Ovary (tissue), 9 donors: ENCODE measurements around the gene AP2B1. TPM values are rescaled to one million over a fixed set of nuclear protein-coding genes. Genes with fewer than 3 reads are reported as not detected.
"Not testable (repeated sequence)": the region's sequence is repeated elsewhere in the genome, so short reads cannot be mapped to it uniquely, and the experiment has no call there.

Experiments used
- DNase-seq, 5 donors: peaks; one replicate each; pipeline ENCODE4 v3.0.0-alpha.2; 2019 to 2020
- H3K27ac ChIP-seq, 2 donors: fragments of 200-600 bp; one replicate each; pipeline versions ENCODE4 v1.5.1 to v1.8.0; 2019 to 2022
- H3K27me3 ChIP-seq: fragments of 200-600 bp; one replicate; pipeline ENCODE4 v1.8.0; 2022
- H3K36me3 ChIP-seq: fragments of 200-600 bp; sonication (generic); one replicate; pipeline ENCODE4 v1.5.1; 2019
- H3K4me1 ChIP-seq: one replicate; pipeline ENCODE4 v1.8.1; 2013; ENCODE audit warnings: mild to moderate bottlenecking, moderate library complexity; ENCODE audit not compliant: insufficient read depth
- H3K4me3 ChIP-seq: fragments of 200-600 bp; sonication (generic); one replicate; pipeline ENCODE4 v1.5.1; 2017
- H3K9me3 ChIP-seq, 2 donors: fragments of 200-600 bp in 1 of 2; sonication (generic) in 1 of 2; one replicate each; pipeline versions ENCODE4 v1.5.1 to v1.8.1; 2013 to 2019; ENCODE audit warnings: mild to moderate bottlenecking in 1 of 2, moderate library complexity in 1 of 2
- CTCF ChIP-seq, 3 donors: fragments of 450-650 bp in 2 of 3; fragments of 200-600 bp in 1 of 3; IDR thresholded peaks; one replicate each; pipeline versions ENCODE4 v1.5.1 to v1.8.0; 2016 to 2022; ENCODE audit warnings: antibody characterized with exemption in 3 of 3, mild to moderate bottlenecking in 1 of 3
- EP300 ChIP-seq: sonication (generic); formaldehyde crosslinking; IDR thresholded peaks from one replicate; pipeline ENCODE4 v1.6.1; 2017; ENCODE audit warnings: antibody characterized with exemption
- POLR2A ChIP-seq: fragments of 450-650 bp; IDR thresholded peaks from one replicate; pipeline ENCODE4 v1.6.1; 2017; ENCODE audit warnings: antibody characterized with exemption, mild to moderate bottlenecking, moderate library complexity
- WGBS, 3 donors: extraction: QIAGEN DNeasy Blood & Tissue Kit in 1 of 3; methylation state at CpG; one replicate each; pipeline versions ENCODE4 v1.1.5 to v1.1.7; 2013 to 2017; 5-methylcytosine and 5-hydroxymethylcytosine counted together
- intact Hi-C, 4 donors: fragments of 100-400 bp; cut with DNase I; formaldehyde crosslinking; loops; one replicate each; pipeline versions ENCODE4 v1.11.0 to v1.15.1; 2022 to 2023
- polyA plus RNA-seq, 2 donors: library from polyadenylated mRNA; stranded (reverse); fragments of 200-250 nt in 1 of 2; fragments of 350-450 nt in 1 of 2; fragmentation: Illumina TruSeq in 1 of 2; extraction: RNeasy Lipid Tissue Mini Kit (QIAGEN cat#74804) in 1 of 2; gene quantifications; one replicate each; pipeline ENCODE4 v1.2.3, GENCODE V29; 2013 to 2014
- total RNA-seq, 7 donors: library from RNA; depleted of rRNA in 2 of 7; stranded (reverse); fragments of >200 nt in 2 of 7; fragmentation: NEBNext Ultra II Directional in 3 of 7; extraction: Animal tissue kit (Norgen Biotek cat#: 25700) in 3 of 7; gene quantifications; one replicate each; pipeline versions ENCODE4 v1.1.0 to v1.2.4, GENCODE V29; 2016 to 2023
- donor health status: DM: no; HTN: no; CAD: no; lungs with moderate emphysema.
- donor health status: DM: no; HTN: no; CAD: no.
- donor health status: Bipolar disorder and iron deficiency.
- donor health status: DM: yes; HTN: yes; CAD: no.
- donor health status: DM: no; HTN: no; CAD: no.
- donor health status: DM: yes; HTN: yes; CAD: no.

The AP2B1 gene
- total and polyA plus RNA-seq, 9 donors: 42.6 to 170 (median 139) TPM

GRCh38 chr17:35603674-35604073 lies 16.6 kb downstream of the AP2B1 start:
- no peak for DNase-seq
- no peak for TF ChIP-seq EP300
- no peak for TF ChIP-seq CTCF (IDR thresholded peaks at IDR 0.05)
- TF ChIP-seq POLR2A: no peak
- intact Hi-C loops: loop anchor here in 1 of 4 donors (10.0 kb wide), 1 partner anchor 141 kb away; no protein-coding TSS in a partner anchor
- H3K27me3 ChIP-seq: no peaks in the 10 kb centered on the region
- H3K36me3 ChIP-seq: no peaks in the 10 kb centered on the region
- H3K27ac ChIP-seq: no peak overlapping the region
- no peak overlapping the region for H3K4me3 ChIP-seq
- WGBS, 3 donors: 86 to 88% (median 87%) methylated on average over 7 of the region's 7 CpGs
- H3K9me3 ChIP-seq: no peaks in the 10 kb centered on the region
- H3K4me1 ChIP-seq: no peaks in the 10 kb centered on the region

DNA sequence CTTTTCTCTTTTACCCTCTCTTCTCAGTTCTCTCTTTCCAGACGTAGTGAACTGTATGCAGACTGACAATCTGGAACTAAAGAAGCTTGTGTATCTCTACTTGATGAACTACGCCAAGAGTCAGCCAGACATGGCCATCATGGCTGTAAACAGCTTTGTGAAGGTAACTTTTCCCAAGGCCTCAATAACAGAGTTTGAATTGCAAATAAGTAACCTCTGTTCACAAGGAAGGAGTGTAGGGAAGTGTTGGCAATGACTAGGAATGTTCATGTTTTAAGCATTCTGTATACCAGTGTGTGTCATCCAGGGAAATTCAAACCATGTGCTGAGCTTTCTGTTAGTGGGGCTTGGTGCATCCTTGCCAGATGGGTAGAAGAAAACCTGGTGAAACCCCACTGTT lies 18.6 kb downstream of the AP2B1 start:
- no peaks in the 10 kb centered on the region for H3K4me1 ChIP-seq
- 78 to 83% (median 82%) methylated on average over 2 of the region's 2 CpGs for WGBS, 3 donors
- intact Hi-C loops: loop anchor here in 1 of 4 donors (10.0 kb wide), 1 partner anchor 139 kb away; no protein-coding TSS in a partner anchor
- no peak overlapping the region for H3K4me3 ChIP-seq
- H3K27ac ChIP-seq: no peak overlapping the region
- no peak for TF ChIP-seq EP300
- no peak for TF ChIP-seq POLR2A
- TF ChIP-seq CTCF (IDR thresholded peaks at IDR 0.05): no peak
- no peaks in the 10 kb centered on the region for H3K27me3 ChIP-seq
- no peaks in the 10 kb centered on the region for H3K9me3 ChIP-seq
- H3K36me3 ChIP-seq: no peaks in the 10 kb centered on the region
- no peak for DNase-seq

DNA sequence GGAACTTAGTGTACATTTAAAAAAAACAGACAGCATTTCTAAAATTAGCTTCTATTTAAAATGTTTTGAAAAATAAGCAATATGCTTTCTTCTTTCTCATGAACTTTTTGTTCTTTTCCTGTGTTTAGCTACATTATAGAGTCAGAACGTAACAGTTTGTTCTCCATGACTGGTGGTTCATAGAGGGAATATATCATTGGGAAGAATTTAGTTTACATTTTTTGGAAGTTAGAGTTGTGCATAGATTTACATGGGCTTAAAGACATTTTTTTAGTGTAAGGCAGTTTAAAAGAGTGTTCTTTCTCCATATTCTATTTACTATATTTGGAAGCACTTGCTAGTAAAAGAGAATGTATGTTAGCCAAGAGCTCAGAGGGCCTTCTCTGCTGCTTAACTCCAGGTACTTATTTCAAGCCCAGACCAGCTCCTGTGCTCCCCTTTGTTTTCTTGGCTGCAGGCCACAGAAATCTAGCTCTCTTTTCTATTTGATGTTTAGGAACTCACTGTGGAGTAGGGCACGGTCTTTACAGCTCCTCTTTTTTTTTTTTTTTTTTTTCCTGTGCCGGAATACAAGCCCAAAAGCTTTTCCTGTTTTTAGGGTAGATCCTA lies 20.2 kb downstream of the AP2B1 start:
- no peak overlapping the region for H3K4me3 ChIP-seq
- no peak overlapping the region for H3K27ac ChIP-seq
- no peaks in the 10 kb centered on the region for H3K4me1 ChIP-seq
- no peaks in the 10 kb centered on the region for H3K27me3 ChIP-seq
- WGBS, 3 donors: 12 to 21% (median 16%) methylated on average over 3 of the region's 3 CpGs
- intact Hi-C loops: loop anchor here in 1 of 4 donors (10.0 kb wide), 1 partner anchor 137 kb away; no protein-coding TSS in a partner anchor
- no peaks in the 10 kb centered on the region for H3K36me3 ChIP-seq
- no peak for DNase-seq
- TF ChIP-seq CTCF (IDR thresholded peaks at IDR 0.05): no peak
- no peak for TF ChIP-seq POLR2A
- no peak for TF ChIP-seq EP300
- no peaks in the 10 kb centered on the region for H3K9me3 ChIP-seq

- Histone ChIP-seq H3K27me3 (no peaks in the 10 kb centered on the region), H3K4me1 (no peaks in the 10 kb centered on the region), H3K4me3 (no peak overlapping the region), H3K9me3 (no peaks in the 10 kb centered on the region), H3K36me3 (no peaks in the 10 kb centered on the region), H3K27ac (no peak overlapping the region)
- intact Hi-C loops: loop anchor here (5.0 to 10.0 kb wide), 2 partner anchors 135 to 137 kb away; no protein-coding TSS in a partner anchor
- DNase-seq: no peak
- no peak for TF ChIP-seq CTCF (IDR thresholded peaks at IDR 0.05)
- no peak for TF ChIP-seq POLR2A
- no peak for TF ChIP-seq EP300
- 95 to 96% (median 96%) methylated on average over 4 of the region's 4 CpGs for WGBS, 3 donors
These were observed 22.7 kb downstream of the AP2B1 start for GRCh38 chr17:35609831-35610230.

GRCh38 chr17:35610746-35611145 lies 23.6 kb downstream of the AP2B1 start:
- H3K4me1 ChIP-seq, DNase-seq, H3K27me3 ChIP-seq, H3K4me3 ChIP-seq, H3K36me3 ChIP-seq, H3K9me3 ChIP-seq, H3K27ac ChIP-seq: not testable (repeated sequence)
- intact Hi-C loops: loop anchor here in 3 of 4 donors (5.0 to 10.0 kb wide), 2 partner anchors 134 to 137 kb away; no protein-coding TSS in a partner anchor
- 72 to 78% (median 75%) methylated on average over 12 of the region's 12 CpGs for WGBS, 3 donors
